ENCODE data around the gene HDAC9.

The HDAC9 gene

DNA sequence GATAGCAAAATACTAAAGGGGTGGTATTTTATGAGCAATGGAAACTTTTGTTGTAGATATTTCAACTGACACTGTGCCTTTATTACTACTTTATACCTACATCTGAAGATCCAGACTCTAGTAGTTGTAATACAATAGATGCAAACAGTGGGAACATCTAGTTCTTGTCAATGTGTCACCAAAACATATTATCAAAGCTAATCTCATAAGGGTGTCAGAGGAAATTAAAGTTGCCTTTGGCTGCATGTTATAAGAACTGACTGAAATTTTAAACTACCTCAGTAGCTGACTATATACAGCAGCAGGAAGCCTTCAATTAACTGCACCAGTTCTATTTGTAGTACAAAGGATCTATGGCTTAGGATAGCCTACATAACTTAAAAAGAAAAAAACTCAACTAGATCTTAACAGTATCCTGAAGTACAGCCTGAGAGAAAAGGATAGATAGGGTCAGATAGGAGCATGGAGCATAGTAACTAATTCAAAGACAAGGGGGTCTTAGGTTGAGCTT is 30.9 kb downstream of the HDAC9 start:
- DNase-seq (ENCODE audit: low read depth): no peak

GRCh38 chr7:18529239-18529638 is 33.7 kb downstream of the HDAC9 start:
- DNase-seq (ENCODE audit: low read depth): no peak

- DNase-seq (ENCODE audit: low read depth): no peak
Measured at GRCh38 chr7:18530224-18531179, 35.0 kb downstream of the HDAC9 start.

DNA sequence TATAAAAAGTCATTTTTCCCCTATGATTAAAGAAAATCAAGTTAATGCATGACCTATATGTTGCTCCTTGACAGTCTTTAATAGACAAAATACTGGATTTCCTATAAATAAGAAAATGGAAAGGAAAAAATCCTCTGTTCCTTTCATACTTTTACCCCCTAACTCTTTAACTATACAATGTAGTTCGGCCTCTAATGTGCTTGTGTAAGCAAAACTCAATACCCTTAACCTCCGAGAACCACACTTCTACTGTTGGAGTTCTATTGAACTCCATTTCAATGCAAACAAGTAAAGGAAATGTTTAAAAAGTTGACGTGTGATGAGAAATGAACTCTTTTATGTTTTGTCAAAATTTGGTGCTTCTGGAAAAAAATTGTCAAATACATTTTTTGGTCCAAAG is 36.0 kb downstream of the HDAC9 start:
- no peak for DNase-seq (ENCODE audit: low read depth)

- DNase-seq (ENCODE audit: low read depth): no peak
Measured at GRCh38 chr7:18532813-18533212, 37.3 kb downstream of the HDAC9 start.

DNA sequence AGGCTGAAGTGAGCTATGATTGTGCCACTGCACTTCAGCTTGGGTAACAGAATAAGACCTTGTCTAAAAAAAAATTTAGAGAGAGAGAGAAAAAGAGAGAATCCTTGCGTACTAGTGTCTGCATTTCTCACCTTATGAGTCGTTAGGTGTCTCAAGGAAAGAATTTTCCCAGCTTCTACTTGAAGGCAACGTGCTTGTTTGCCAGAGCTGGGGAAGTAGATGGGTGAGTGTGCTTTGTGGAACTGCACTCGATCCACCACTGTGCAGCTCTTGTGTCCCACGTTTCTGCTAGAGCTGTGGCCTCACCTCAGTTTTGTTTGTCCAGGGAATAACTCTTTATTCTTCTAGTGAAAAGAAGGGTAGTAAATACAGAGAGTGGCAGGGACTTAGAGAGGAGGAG is 38.9 kb downstream of the HDAC9 start:
- DNase-seq (ENCODE audit: low read depth): no peak

GRCh38 chr7:18535810-18536415 is 40.4 kb downstream of the HDAC9 start:
- DNase-seq (ENCODE audit: low read depth): no peak

DNA sequence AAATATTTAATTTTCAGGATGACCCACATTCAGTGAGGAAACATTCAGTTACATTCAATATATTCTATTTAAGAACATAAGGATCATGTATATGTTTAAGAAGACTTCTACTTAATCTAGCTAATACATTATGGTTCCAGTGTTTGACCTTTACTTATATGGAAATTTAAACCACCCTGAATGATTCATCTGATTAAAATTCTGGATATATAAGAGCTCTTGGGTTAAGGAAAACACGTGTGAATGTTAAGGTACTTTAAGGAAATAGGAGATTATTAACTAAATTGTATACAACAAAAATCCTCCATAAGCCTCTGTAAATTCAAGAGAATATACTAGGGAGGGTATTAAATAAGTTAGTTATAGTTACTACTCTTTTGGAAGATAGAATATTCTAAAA is 40.9 kb downstream of the HDAC9 start:
- DNase-seq (ENCODE audit: low read depth): no peak

DNA sequence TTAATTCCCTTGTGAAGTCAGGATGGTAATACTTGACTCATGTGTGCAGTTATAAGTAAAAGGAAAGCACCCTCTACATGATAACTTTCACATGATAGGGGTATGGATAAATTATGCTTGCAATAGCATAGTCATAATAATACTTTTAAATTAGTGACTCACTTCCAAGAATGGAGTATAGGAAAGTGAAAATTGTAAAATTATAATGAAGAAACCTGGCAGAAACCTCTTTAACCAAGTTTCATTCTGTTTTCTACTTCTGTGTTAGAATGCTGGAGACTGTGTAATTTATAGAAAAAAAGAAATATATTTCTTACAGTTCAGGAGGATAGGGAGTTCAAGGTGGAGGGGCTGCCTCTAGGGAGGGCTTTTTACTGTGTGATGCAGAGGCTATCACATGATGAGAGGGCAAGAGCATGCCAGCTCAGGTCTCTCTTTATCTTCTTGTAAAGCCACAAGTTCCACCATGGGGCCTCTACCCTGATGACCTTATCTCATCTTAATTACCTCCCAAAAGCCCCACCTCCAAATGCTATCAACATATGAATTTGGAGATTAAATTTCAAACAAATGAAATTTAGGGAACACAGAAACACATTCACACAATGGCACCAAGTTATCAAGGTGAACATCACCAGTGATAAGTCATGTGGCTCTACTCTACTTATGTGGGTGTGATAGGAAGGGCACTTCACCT is 43.2 kb downstream of the HDAC9 start:
- no peak for DNase-seq (ENCODE audit: low read depth)

DNA sequence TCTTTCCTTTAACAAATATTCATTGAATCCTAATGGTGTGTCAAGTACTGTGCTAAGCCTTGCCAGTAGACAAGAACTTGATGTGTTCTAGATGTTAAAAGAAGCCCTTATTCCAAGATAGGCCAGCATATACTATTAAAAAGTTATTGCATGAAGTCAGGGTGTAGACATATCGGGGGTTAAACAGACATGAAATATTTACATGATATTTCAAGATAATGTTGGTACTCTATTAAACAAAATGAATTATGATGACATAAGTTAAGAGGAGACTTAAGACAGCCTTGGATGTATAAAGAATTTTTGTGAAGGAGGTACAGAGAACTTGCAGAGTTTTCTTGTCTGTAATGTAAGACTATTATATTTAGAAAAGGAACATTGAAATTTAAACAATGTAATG is 44.8 kb downstream of the HDAC9 start:
- DNase-seq (ENCODE audit: low read depth): no peak

DNA sequence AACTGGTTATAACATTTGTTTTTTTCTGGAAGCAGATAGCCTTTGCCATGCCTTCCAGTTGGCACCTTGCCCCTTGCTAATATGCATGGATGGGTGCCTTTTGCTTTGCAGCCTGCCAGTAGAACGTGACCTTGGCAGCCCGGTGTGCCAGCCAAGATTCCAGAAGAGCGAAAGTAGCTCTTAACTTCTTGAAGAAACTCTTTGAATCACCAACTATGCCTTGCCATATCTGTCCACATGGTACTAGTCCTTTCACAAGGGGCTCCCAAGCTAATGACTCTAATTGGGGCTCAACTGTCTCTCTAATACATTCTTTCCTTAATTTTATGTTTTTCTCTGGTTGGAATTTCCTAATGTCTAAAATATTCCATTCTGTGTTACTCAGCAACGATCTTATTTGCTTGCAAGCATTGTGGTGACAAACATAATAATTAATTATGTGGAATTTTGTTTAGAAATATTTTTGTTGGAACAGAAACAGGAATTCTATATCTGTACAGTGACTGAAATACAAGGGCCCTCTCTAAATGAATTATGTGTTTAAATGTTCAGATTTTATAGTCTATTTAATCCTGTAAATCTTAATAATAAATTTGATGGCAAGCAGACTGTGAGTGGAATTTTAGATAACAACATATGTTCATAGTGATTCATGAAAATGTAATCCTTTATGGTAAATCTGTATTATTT is 45.8 kb downstream of the HDAC9 start:
- no peak for DNase-seq (ENCODE audit: low read depth)

- no peak for DNase-seq (ENCODE audit: low read depth)
Measured at GRCh38 chr7:18541871-18542212, 46.3 kb downstream of the HDAC9 start.

DNA sequence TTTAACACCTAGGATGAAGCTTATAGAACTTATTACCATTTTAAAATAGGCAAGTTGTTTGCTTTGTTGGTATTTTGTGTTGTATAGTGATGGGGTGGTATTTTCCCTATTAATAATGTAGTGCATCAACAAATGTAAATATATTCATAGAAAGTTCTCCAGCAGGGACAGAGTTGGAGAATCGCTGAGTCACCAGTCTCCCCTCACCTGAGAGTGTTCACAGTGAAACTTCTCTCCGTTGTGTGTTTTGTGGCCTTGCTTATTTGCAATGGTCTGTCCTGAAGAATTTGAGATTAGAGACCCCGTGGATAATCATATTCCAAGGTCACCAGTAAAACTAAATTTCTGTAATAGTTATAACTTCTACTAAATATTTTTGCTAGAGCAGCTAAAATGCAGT is 51.0 kb downstream of the HDAC9 start:
- DNase-seq (ENCODE audit: low read depth): no peak

- no peak for DNase-seq (ENCODE audit: low read depth)
Measured at GRCh38 chr7:18547509-18548187, 52.1 kb downstream of the HDAC9 start.

DNA sequence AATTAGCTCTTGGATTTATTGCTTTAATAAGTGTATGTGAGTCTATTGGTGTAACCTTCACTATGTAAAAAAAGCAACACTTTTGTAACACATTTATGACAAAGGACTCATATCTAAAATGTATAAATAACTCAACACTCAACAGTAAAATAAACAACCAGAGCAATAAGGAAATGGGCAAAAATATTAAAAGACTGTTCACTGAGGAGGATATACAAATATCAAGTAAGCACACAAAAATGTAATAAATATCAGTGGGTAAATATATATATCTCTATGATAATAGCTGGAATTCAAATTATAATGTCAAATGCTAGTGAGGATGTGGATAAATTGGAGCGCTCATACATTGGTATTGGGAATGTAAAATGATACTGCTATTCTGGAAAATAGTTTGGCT is 53.0 kb downstream of the HDAC9 start:
- DNase-seq (ENCODE audit: low read depth): no peak

GRCh38 chr7:18550574-18550973 is 55.0 kb downstream of the HDAC9 start:
- DNase-seq (ENCODE audit: low read depth): no peak

DNA sequence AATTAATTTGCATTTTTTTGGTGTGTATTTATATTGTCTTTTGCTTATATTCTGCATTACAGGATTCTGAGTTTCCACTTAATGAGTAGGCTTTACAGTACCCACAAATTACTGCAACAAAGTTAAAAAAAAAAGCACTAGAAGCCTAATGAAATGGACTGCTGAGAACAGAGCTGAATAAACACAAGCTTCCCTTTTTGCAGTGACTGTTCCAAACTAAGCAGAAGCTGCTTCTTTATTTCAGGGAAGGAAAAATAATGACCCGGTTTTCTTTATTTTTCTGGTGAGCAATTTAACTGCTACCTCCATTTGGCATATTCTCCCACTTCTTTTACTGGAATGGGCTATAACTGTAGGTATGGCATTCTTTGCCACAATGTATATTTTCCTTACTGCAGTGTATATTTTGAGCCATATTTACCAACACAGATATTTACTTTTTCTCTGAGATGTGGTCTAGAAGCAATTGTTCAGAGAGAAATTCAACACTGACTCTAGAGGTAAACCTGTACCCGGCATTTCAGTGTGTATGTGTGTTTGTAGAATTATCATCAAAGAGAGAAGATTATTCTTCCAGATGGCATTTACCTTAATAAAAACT is 56.9 kb downstream of the HDAC9 start:
- DNase-seq (ENCODE audit: low read depth): no peak

DNA sequence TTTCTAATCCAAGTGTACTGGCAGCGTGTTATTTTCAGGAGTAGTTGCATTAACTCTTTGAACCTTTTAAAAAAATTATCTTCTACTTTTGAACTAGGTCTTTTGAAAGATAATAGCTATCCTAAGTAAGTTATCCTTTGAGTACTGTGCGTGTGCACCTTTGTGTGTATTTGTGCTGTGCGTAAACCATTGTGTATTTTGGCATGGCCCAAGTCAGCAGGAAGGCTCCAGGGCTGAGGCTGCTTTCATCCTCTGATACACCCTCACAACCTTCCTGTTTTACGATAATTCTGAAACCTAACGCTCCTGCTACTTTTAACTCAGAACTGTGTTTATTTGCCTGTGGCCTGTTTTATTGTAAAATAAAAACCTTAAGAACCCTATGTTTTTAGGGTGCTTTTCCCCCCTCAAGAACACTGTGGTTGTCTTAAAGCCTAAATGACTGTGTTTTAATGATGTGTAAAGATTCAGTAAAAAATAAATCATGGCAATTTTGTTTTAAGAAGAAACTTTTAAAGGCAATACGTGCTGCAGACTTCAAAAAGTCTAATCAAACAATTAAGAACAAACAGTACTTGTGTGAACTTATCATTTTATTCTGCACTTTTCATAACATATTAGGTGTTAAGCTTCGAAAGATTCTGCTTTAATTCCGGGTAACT is 57.5 kb downstream of the HDAC9 start:
- no peak for DNase-seq (ENCODE audit: low read depth)

- no peak for DNase-seq (ENCODE audit: low read depth)
Measured at GRCh38 chr7:18553605-18554003, 58.1 kb downstream of the HDAC9 start.

- no peak for DNase-seq (ENCODE audit: low read depth)
Measured at GRCh38 chr7:18555120-18555519, 59.6 kb downstream of the HDAC9 start.

- DNase-seq (ENCODE audit: low read depth): no peak
Measured at GRCh38 chr7:18555968-18556367, 60.4 kb downstream of the HDAC9 start.
